WERI-Rb-1 (cell line): Measurements from ENCODE around the gene CECR2.

Experiments
- DNase-seq: peaks from one replicate; pipeline ENCODE4 v3.0.0-alpha.2; 2020
- H3K27ac ChIP-seq: fragments of 250-450 bp; sonication (Bioruptor Pico); 2 replicates; pipeline ENCODE4 v1.5.1; 2020; ENCODE audit warnings: mild to moderate bottlenecking, moderate library complexity
- H3K27me3 ChIP-seq: fragments of 250-450 bp; sonication (Bioruptor Pico); 2 replicates; pipeline ENCODE4 v1.5.1; 2021; ENCODE audit warnings: mild to moderate bottlenecking, low read depth, moderate library complexity; ENCODE audit not compliant: insufficient read depth, severe bottlenecking
- H3K36me3 ChIP-seq: fragments of 250-450 bp; sonication (Bioruptor Pico); 2 replicates; pipeline ENCODE4 v1.5.1; 2020; ENCODE audit warnings: mild to moderate bottlenecking, moderate library complexity
- H3K4me3 ChIP-seq: 2 replicates; pipeline ENCODE4 v1.5.1; 2011; ENCODE audit warnings: low read depth, mild to moderate bottlenecking, control low read depth, low read length
- H3K9me3 ChIP-seq: fragments of 250-450 bp; sonication (Bioruptor Pico); 2 replicates; pipeline ENCODE4 v1.5.1; 2021; ENCODE audit warnings: mild to moderate bottlenecking, moderate library complexity; ENCODE audit not compliant: severe bottlenecking
- TF ChIP-seq, protein P1 (sequence below): IDR thresholded peaks from 2 replicates; pipeline ENCODE4 v1.5.1; 2011; ENCODE audit warnings: low read depth, mild to moderate bottlenecking, control low read depth, inconsistent platforms, low read length

Gene CECR2

DNA sequence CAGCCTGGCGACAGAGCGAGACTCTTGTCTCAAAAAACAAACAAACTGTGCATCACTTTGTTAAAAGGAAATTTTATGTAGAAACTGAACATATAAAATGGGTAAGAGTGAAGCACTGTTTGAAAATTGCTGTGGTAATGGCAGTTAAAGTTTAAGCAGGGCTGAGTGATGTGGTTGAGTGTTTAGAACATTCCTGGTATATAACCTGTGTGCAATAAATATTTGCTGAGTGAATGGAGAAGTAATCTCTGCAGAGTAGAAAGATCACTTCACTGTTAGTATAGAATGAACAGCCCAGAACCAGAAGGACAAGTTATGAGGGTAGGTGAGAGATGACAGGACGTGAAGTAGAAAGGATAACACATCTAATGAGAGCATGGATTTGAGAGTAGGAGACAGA lies 27.3 kb downstream of the CECR2 start:
- H3K36me3 ChIP-seq, result no peaks in the 10 kb centered on the region
- H3K9me3 ChIP-seq, result no peaks in the 10 kb centered on the region
- TF ChIP-seq, protein P1, sequence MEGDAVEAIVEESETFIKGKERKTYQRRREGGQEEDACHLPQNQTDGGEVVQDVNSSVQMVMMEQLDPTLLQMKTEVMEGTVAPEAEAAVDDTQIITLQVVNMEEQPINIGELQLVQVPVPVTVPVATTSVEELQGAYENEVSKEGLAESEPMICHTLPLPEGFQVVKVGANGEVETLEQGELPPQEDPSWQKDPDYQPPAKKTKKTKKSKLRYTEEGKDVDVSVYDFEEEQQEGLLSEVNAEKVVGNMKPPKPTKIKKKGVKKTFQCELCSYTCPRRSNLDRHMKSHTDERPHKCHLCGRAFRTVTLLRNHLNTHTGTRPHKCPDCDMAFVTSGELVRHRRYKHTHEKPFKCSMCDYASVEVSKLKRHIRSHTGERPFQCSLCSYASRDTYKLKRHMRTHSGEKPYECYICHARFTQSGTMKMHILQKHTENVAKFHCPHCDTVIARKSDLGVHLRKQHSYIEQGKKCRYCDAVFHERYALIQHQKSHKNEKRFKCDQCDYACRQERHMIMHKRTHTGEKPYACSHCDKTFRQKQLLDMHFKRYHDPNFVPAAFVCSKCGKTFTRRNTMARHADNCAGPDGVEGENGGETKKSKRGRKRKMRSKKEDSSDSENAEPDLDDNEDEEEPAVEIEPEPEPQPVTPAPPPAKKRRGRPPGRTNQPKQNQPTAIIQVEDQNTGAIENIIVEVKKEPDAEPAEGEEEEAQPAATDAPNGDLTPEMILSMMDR, result no peak
- no peak overlapping the region for H3K4me3 ChIP-seq
- no peak overlapping the region for H3K27ac ChIP-seq
- H3K27me3 ChIP-seq, result peaks cover 2% of the 10 kb centered on the region
- no peak for DNase-seq

DNA sequence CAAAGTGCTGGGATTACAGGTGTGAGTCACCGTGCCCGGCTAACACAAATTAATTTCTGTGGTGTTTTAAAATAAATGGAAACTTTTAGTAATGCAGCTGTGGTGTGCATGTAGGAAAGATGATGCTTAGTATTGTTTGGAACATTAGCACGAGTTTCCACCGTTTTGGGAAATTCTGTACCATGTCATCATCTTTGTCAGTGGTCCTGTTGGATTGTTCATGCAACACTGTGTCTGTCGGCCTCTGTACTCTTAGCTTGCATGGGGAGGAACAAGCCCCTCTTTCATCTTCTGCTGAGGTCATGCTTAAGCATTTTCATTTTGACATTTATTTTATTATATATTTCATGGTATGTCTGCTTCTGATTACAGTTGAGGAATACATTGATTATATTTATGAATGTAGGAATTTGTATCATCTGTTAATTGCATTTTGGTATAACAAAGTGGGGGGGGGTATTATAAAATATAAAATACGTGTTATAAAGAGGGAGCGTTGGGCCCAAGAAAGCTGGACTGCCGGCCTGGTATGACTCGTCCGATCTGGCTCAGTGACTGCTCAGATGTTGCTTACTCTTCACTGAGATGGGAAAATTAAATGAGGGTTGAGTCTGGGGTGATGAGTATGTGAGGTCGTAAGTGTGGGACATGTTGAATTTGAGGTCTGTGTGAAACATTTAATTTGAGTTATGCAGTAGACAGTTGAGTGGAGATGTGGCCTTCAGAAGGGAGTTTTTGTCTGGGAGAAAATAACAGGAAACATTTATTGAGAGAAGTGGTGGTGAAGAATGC lies 28.7 kb downstream of the CECR2 start:
- TF ChIP-seq, protein P1, result no peak
- no peaks in the 10 kb centered on the region for H3K36me3 ChIP-seq
- H3K27me3 ChIP-seq, result no peaks in the 10 kb centered on the region
- peaks cover 3% of the 10 kb centered on the region for H3K9me3 ChIP-seq
- H3K4me3 ChIP-seq, result no peak overlapping the region
- DNase-seq, result no peak
- no peak overlapping the region for H3K27ac ChIP-seq

DNA sequence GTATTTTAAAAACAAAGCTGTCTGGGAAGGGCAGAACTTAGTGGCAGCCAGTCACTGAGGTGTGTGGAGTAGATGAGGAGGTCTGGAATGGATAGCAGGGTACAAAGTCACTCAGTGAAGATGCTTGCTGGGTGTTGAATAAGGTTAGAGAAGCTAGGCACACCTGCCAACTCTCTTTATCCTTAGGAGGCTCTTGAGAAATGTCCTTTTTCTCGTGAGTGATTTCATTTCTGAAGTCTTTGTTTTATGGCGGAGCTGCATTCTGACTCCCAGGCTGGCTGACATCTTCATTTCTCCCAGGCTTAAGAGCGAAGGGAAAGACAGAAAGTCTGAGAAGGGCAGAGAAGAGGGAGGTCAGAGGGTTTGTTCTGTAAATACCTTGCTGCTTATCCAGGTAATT lies 31.0 kb downstream of the CECR2 start:
- TF ChIP-seq, protein P1, result no peak
- H3K9me3 ChIP-seq, result peaks cover 3% of the 10 kb centered on the region
- H3K27me3 ChIP-seq, result no peaks in the 10 kb centered on the region
- H3K27ac ChIP-seq, result no peak overlapping the region
- DNase-seq, result no peak
- H3K4me3 ChIP-seq, result no peak overlapping the region
- no peaks in the 10 kb centered on the region for H3K36me3 ChIP-seq

DNA sequence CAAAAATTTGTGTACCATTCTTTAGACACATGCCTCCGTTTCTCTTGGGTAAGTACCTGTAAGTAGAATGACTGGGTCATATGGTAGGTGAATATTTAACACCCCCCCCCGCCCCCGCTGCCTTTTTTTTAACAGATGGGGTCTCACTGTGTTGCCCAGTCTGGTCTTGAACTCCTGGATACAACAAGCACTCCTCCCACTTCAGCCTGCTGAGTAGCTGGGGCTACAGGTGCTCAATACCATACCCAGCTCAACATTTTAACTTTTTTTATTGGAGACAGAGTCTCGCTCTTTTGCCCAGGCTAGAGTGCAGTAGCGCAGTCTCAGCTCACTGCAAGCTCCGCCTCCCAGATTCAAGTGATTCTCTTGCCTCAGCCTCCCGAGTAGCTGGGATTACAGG lies 32.5 kb downstream of the CECR2 start:
- Histone ChIP-seq H3K4me3 (no peak overlapping the region), H3K27me3 (no peaks in the 10 kb centered on the region), H3K9me3 (peaks cover 3% of the 10 kb centered on the region), H3K36me3 (no peaks in the 10 kb centered on the region), H3K27ac (no peak overlapping the region)
- TF ChIP-seq, protein P1, result no peak
- DNase-seq, result no peak

DNA sequence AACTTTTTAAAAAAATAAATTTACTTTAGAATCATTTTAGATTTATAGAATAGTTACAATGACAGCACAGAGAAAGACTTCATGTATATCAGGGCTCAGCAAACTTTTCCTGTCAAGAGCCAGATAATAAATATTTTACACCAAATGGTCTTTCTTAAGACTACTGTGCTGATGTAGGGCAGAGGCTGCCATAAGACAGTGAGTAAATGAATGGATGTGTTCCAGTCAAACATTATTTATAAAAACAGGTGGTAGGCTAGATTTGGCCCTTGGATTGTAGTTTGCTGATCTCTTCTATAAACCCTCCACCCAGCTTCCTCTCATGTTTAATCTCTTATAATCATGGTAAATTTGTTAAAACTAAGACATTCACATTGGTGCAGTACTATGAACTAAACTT lies 33.0 kb downstream of the CECR2 start:
- no peak overlapping the region for H3K4me3 ChIP-seq
- TF ChIP-seq, protein P1, result no peak
- no peaks in the 10 kb centered on the region for H3K27me3 ChIP-seq
- peaks cover 3% of the 10 kb centered on the region for H3K9me3 ChIP-seq
- no peaks in the 10 kb centered on the region for H3K36me3 ChIP-seq
- DNase-seq, result no peak
- no peak overlapping the region for H3K27ac ChIP-seq

DNA sequence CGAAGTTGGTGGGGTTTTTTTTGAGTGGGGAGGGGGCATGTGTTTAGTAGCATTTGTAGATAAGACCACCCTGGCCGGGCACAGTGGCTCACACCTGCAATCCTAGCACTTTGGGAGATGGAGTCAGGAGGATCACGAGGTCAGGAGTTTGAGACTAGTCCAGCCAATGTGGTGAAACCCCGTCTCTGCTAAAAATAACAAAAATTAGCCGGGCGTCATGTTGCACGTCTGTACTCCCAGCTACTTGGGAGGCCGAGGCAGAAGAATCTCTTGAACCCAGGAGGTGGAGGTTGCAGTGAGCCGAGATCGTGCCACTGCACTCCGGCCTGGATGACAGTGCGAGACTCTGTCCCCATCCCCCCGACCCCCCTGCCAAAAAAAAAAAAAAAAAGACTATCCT lies 34.6 kb downstream of the CECR2 start:
- Histone ChIP-seq H3K36me3 (no peaks in the 10 kb centered on the region), H3K4me3 (no peak overlapping the region), H3K27ac (no peak overlapping the region), H3K27me3 (no peaks in the 10 kb centered on the region), H3K9me3 (peaks cover 3% of the 10 kb centered on the region)
- TF ChIP-seq, protein P1, result no peak
- no peak for DNase-seq
